ENCODE data around the gene CSF3.

The CSF3 gene

GRCh38 chr17:39972271-39972670 lies 43.0 kb upstream of the CSF3 start:
- no peak overlapping the region for H2AFZ ChIP-seq (ENCODE audit: low read length)

GRCh38 chr17:39973496-39973895 lies 41.7 kb upstream of the CSF3 start:
- H3K79me2 ChIP-seq (ENCODE audit: insufficient read depth, low read length), result no peaks in the 10 kb centered on the region
- H3K36me3 ChIP-seq (ENCODE audit: insufficient read depth, low read length), result no peaks in the 10 kb centered on the region
- TF ChIP-seq EZH2 (IDR thresholded peaks at IDR 0.05; ENCODE audit: borderline replicate concordance, low read length) (no peak), CTCF (IDR thresholded peaks at IDR 0.05; ENCODE audit: low read length) (no peak)
- H3K9me3 ChIP-seq (ENCODE audit: low read length), result no peaks in the 10 kb centered on the region
- H3K9ac ChIP-seq (ENCODE audit: low read length), result no peak overlapping the region
- H3K27me3 ChIP-seq (ENCODE audit: insufficient read depth, low read length), result 0 out of 2 replicates have a peak, but pooled peaks cover 5% of the 10 kb centered on the region
- no peak overlapping the region for H3K4me3 ChIP-seq (ENCODE audit: low read depth, low read length, poor library complexity, severe bottlenecking)
- no peaks in the 10 kb centered on the region for H3F3A ChIP-seq (ENCODE audit: insufficient read depth, low read length)
- H3K9me2 ChIP-seq (ENCODE audit: low read depth, low read length), result no peaks in the 10 kb centered on the region
- H3K4me2 ChIP-seq (ENCODE audit: low read length), result no peak overlapping the region
- H3K4me1 ChIP-seq (ENCODE audit: insufficient read depth, low read length, severe bottlenecking), result no peaks in the 10 kb centered on the region
- H3K27ac ChIP-seq (ENCODE audit: low read depth, low read length, poor library complexity, severe bottlenecking), result no peak overlapping the region
- no peak overlapping the region for H2AFZ ChIP-seq (ENCODE audit: low read length)
- H4K20me1 ChIP-seq (ENCODE audit: insufficient read depth, low read length), result no peaks in the 10 kb centered on the region

More at GRCh38 chr17:39972271-39972670, 43.0 kb upstream of the CSF3 start:
- H3K4me1 ChIP-seq (ENCODE audit: insufficient read depth, low read length, severe bottlenecking), result no peaks in the 10 kb centered on the region
- H3K27ac ChIP-seq (ENCODE audit: low read depth, low read length, poor library complexity, severe bottlenecking), result no peak overlapping the region
- H3K4me2 ChIP-seq (ENCODE audit: low read length), result no peak overlapping the region
- H3K36me3 ChIP-seq (ENCODE audit: insufficient read depth, low read length), result no peaks in the 10 kb centered on the region
- H4K20me1 ChIP-seq (ENCODE audit: insufficient read depth, low read length), result no peaks in the 10 kb centered on the region
- H3K9me3 ChIP-seq (ENCODE audit: low read length), result no peaks in the 10 kb centered on the region
- H3F3A ChIP-seq (ENCODE audit: insufficient read depth, low read length), result no peaks in the 10 kb centered on the region
- H3K79me2 ChIP-seq (ENCODE audit: insufficient read depth, low read length), result no peaks in the 10 kb centered on the region
- H3K4me3 ChIP-seq (ENCODE audit: low read depth, low read length, poor library complexity, severe bottlenecking), result no peak overlapping the region
- 0 out of 2 replicates have a peak, but pooled peaks cover 5% of the 10 kb centered on the region for H3K27me3 ChIP-seq (ENCODE audit: insufficient read depth, low read length)
- H3K9me2 ChIP-seq (ENCODE audit: low read depth, low read length), result no peaks in the 10 kb centered on the region
- H3K9ac ChIP-seq (ENCODE audit: low read length), result no peak overlapping the region
- TF ChIP-seq EZH2 (IDR thresholded peaks at IDR 0.05; ENCODE audit: borderline replicate concordance, low read length) (no peak), CTCF (IDR thresholded peaks at IDR 0.05; ENCODE audit: low read length) (no peak)

- Histone ChIP-seq H3K4me2 (ENCODE audit: low read length) (no peak overlapping the region), H3K9me2 (ENCODE audit: low read depth, low read length) (no peaks in the 10 kb centered on the region), H3K36me3 (ENCODE audit: insufficient read depth, low read length) (no peaks in the 10 kb centered on the region), H3K4me1 (ENCODE audit: insufficient read depth, low read length, severe bottlenecking) (peaks cover 2% of the 10 kb centered on the region), H4K20me1 (ENCODE audit: insufficient read depth, low read length) (no peaks in the 10 kb centered on the region), H3K27ac (ENCODE audit: low read depth, low read length, poor library complexity, severe bottlenecking) (no peak overlapping the region), H3K27me3 (ENCODE audit: insufficient read depth, low read length) (0 out of 2 replicates have a peak, but pooled peaks cover 5% of the 10 kb centered on the region), H2AFZ (ENCODE audit: low read length) (no peak overlapping the region), H3K9ac (ENCODE audit: low read length) (no peak overlapping the region), H3K9me3 (ENCODE audit: low read length) (no peaks in the 10 kb centered on the region), H3K79me2 (ENCODE audit: insufficient read depth, low read length) (no peaks in the 10 kb centered on the region), H3K4me3 (ENCODE audit: low read depth, low read length, poor library complexity, severe bottlenecking) (no peak overlapping the region), H3F3A (ENCODE audit: insufficient read depth, low read length) (no peaks in the 10 kb centered on the region)
- TF ChIP-seq EZH2 (IDR thresholded peaks at IDR 0.05; ENCODE audit: borderline replicate concordance, low read length) (no peak), CTCF (IDR thresholded peaks at IDR 0.05; ENCODE audit: low read length) (no peak)
Measured at GRCh38 chr17:39974433-39974832, 40.8 kb upstream of the CSF3 start.

Data from OCI-LY1 (cell line).